Measurements from ENCODE around the gene CRIP3. TPM values are rescaled to one million over a fixed set of nuclear protein-coding genes. Genes with fewer than 3 reads are reported as not detected.

The CRIP3 gene
- total RNA-seq, 1 experiment from 2014 or later = 44.7 TPM

- no peak for TF ChIP-seq ZNF532 (CRISPR knock-in tag; IDR thresholded peaks at IDR 0.05; ENCODE audit: borderline replicate concordance)
- no peak for TF ChIP-seq FOXP4 (CRISPR knock-in tag; IDR thresholded peaks at IDR 0.05)
- no peak for TF ChIP-seq PREB (CRISPR knock-in tag; IDR thresholded peaks at IDR 0.05; ENCODE audit: borderline replicate concordance)
- TF ChIP-seq ELF4 (CRISPR knock-in tag; IDR thresholded peaks at IDR 0.05; ENCODE audit: low read depth) = no peak
- TF ChIP-seq GABPB1 (CRISPR knock-in tag; IDR thresholded peaks at IDR 0.05) = no peak
Measured at GRCh38 chr6:43292763-43293318, 15.8 kb downstream of the CRIP3 start (continued).

- H3K9me3 Mint-ChIP-seq = no peaks in the 10 kb centered on the region
- H3K4me3 Mint-ChIP-seq = no peak overlapping the region
- DNase-seq (ENCODE audit: low spot score) (no peak), ATAC-seq (no peak)
- peaks cover 7% of the 10 kb centered on the region for H3K4me1 Mint-ChIP-seq
- H3K36me3 Mint-ChIP-seq = no peaks in the 10 kb centered on the region
- CTCF ChIA-PET = interaction anchor here (0.7 to 1.3 kb wide), 4 partner anchors 14 to 1096 kb away, joined by 3 read pairs; partner anchors contain the start of gene DNPH1
- peaks cover 9% of the 10 kb centered on the region for H3K27me3 Mint-ChIP-seq (ENCODE audit: low read depth)
- POLR2A ChIA-PET = interaction anchor here (0.7 kb wide), 1 partner anchor 63 kb away, joined by 3 read pairs; no protein-coding TSS in a partner anchor
- no peak overlapping the region for H3K27ac Mint-ChIP-seq
- TF ChIP-seq CTCF (IDR thresholded peaks at IDR 0.05) = no peak
- TF ChIP-seq ZNF121 (CRISPR knock-in tag; IDR thresholded peaks at IDR 0.05) = no peak
- TF ChIP-seq JAZF1 (CRISPR knock-in tag; IDR thresholded peaks at IDR 0.05) = no peak
- TF ChIP-seq USF2 (CRISPR knock-in tag; IDR thresholded peaks at IDR 0.05) = no peak
- no peak for TF ChIP-seq GABPB1 (CRISPR knock-in tag; IDR thresholded peaks at IDR 0.05)
- TF ChIP-seq ZNF263 (CRISPR knock-in tag; IDR thresholded peaks at IDR 0.05; ENCODE audit: low read depth) = no peak
- no peak for TF ChIP-seq FOXP1 (CRISPR knock-in tag; IDR thresholded peaks at IDR 0.05; ENCODE audit: borderline replicate concordance)
- TF ChIP-seq AFF4 (CRISPR knock-in tag; IDR thresholded peaks at IDR 0.05; ENCODE audit: borderline replicate concordance) = no peak
- TF ChIP-seq ZNF281 (CRISPR knock-in tag; IDR thresholded peaks at IDR 0.05) = no peak
- TF ChIP-seq CBFB (CRISPR knock-in tag; IDR thresholded peaks at IDR 0.05; ENCODE audit: low read depth) = no peak
- no peak for TF ChIP-seq HMGXB4 (CRISPR knock-in tag; IDR thresholded peaks at IDR 0.05)
- TF ChIP-seq SMAD4 (CRISPR knock-in tag; IDR thresholded peaks at IDR 0.05) = no peak
Measured at GRCh38 chr6:43292341-43292740, 16.3 kb downstream of the CRIP3 start.

Measured in WTC11 (cell line).